ENCODE data around the gene LRPPRC.

Gene LRPPRC

GRCh38 chr2:43889416-43889815 is 106.4 kb downstream of the LRPPRC start:
- Mint-ChIP-seq H3K9me3 (no peaks in the 10 kb centered on the region), H3K27ac (no peak overlapping the region), H3K4me1 (no peaks in the 10 kb centered on the region), H3K27me3 (ENCODE audit: low read depth) (no peaks in the 10 kb centered on the region), H3K36me3 (ENCODE audit: low read depth) (peaks cover 69% of the 10 kb centered on the region), H3K4me3 (no peak overlapping the region)
- no peak for TF ChIP-seq CTCF (IDR thresholded peaks at IDR 0.05; ENCODE audit: unreplicated experiment in 3 of 3)

DNA sequence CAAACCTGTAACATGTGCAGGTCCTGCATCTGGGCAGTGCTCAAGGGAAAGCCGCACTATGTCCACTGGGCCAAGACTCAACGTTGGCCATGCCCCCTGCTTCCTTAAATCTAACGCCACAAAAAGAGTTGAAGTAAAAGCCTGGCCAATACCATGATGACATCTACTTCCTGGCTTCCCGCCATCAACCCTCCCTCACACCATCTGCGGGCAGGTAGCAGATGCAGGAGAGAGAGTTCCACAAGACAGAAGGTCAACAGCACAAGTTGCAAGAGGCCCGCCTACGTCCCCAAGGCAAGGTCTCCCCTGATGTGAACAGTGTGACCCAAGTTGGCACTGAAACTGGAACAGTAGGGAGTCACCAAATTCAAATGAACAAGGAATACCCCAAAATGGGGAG is 108.6 kb downstream of the LRPPRC start:
- H3K27ac Mint-ChIP-seq: no peak overlapping the region
- H3K4me1 Mint-ChIP-seq: no peaks in the 10 kb centered on the region
- H3K9me3 Mint-ChIP-seq: no peaks in the 10 kb centered on the region
- H3K4me3 Mint-ChIP-seq: no peak overlapping the region
- H3K27me3 Mint-ChIP-seq (ENCODE audit: low read depth): no peaks in the 10 kb centered on the region
- peaks cover 50% of the 10 kb centered on the region for H3K36me3 Mint-ChIP-seq (ENCODE audit: low read depth)
- no peak for TF ChIP-seq CTCF (IDR thresholded peaks at IDR 0.05; ENCODE audit: unreplicated experiment in 3 of 3)

GRCh38 chr2:43885132-43885632 is 110.6 kb downstream of the LRPPRC start:
- peak overlapping the region; percentile 62 to 91 (median 76) for H3K27ac Mint-ChIP-seq
- no peak overlapping the region for H3K4me3 Mint-ChIP-seq
- H3K9me3 Mint-ChIP-seq: no peaks in the 10 kb centered on the region
- TF ChIP-seq CTCF (IDR thresholded peaks at IDR 0.05; ENCODE audit: unreplicated experiment in 3 of 3): no peak
- H3K36me3 Mint-ChIP-seq (ENCODE audit: low read depth): peaks cover 32% of the 10 kb centered on the region
- H3K4me1 Mint-ChIP-seq: no peaks in the 10 kb centered on the region
- H3K27me3 Mint-ChIP-seq (ENCODE audit: low read depth): no peaks in the 10 kb centered on the region

DNA sequence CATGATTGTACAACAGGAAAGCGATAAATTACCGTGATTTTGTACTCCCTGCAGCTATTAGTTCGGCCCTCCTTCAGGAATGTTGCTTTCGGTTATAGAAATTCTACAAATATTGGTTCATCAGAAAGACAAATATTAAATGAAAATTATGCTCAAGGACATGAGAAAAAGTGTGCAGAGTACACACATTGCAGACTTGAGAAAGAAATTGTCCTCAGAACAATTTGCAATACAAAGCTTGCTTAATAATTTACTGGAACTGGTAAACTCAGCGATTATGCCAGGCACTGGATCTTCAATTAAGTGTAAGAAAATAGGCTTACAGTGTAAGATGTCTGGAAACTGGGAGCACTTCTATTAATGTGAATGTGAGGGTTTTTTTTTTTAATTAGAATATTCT is 111.1 kb downstream of the LRPPRC start:
- Mint-ChIP-seq H3K27me3 (ENCODE audit: low read depth) (no peaks in the 10 kb centered on the region), H3K27ac (peak overlapping the region; percentile 62 to 91 (median 66)), H3K4me3 (no peak overlapping the region), H3K4me1 (no peaks in the 10 kb centered on the region), H3K9me3 (no peaks in the 10 kb centered on the region), H3K36me3 (ENCODE audit: low read depth) (peaks cover 27% of the 10 kb centered on the region)
- no peak for TF ChIP-seq CTCF (IDR thresholded peaks at IDR 0.05; ENCODE audit: unreplicated experiment in 3 of 3)

- Mint-ChIP-seq H3K27me3 (ENCODE audit: low read depth) (peaks cover 7% of the 10 kb centered on the region), H3K9me3 (no peaks in the 10 kb centered on the region), H3K36me3 (ENCODE audit: low read depth) (peaks cover 6% of the 10 kb centered on the region), H3K27ac (no peak overlapping the region), H3K4me1 (no peaks in the 10 kb centered on the region), H3K4me3 (no peak overlapping the region)
- TF ChIP-seq CTCF (IDR thresholded peaks at IDR 0.05; ENCODE audit: unreplicated experiment in 3 of 3): no peak
Observed at GRCh38 chr2:43882312-43882711, 113.5 kb downstream of the LRPPRC start.

DNA sequence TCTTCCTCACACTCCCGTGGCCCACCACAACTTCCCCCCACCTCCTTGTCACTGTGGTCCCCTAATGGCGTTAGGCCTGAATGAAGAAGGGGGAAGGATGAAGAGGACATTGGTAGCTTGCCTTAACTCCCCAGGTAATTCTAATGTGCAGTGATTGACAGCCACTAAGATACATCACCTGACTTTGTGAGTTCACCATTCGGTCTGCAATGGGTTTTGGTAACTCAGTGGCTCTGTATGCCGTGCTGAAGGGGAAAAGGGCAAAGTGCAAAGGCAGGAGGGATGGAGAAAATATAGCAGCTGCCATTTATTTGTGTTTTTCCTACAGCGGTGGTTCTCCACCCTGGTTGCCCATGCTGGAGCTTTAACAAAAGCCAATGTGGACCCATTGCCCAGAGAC is 114.8 kb downstream of the LRPPRC start:
- H3K4me1 Mint-ChIP-seq: no peaks in the 10 kb centered on the region
- H3K27me3 Mint-ChIP-seq (ENCODE audit: low read depth): peaks cover 12% of the 10 kb centered on the region
- H3K9me3 Mint-ChIP-seq: no peaks in the 10 kb centered on the region
- H3K36me3 Mint-ChIP-seq (ENCODE audit: low read depth): peaks cover 4% of the 10 kb centered on the region
- no peak for TF ChIP-seq CTCF (IDR thresholded peaks at IDR 0.05; ENCODE audit: unreplicated experiment in 3 of 3)
- no peak overlapping the region for H3K27ac Mint-ChIP-seq
- no peak overlapping the region for H3K4me3 Mint-ChIP-seq

All from nephron (organoid).